ENCODE data around the gene TANC1.

TANC1 gene

GRCh38 chr2:158965107-158965506 is 3.3 kb upstream of the TANC1 start:
- H3K9me3 ChIP-seq (ENCODE audit: insufficient read depth, low read depth, low read length): no peaks in the 10 kb centered on the region

GRCh38 chr2:158965641-158966040 is 2.8 kb upstream of the TANC1 start:
- H3K4me3 ChIP-seq (ENCODE audit: low read length): no peak overlapping the region
- H3K9ac ChIP-seq (ENCODE audit: low read depth, low read length): no peak overlapping the region
- peaks cover 10% of the 10 kb centered on the region; the same call in 1 of the 2 replicates for H3K4me1 ChIP-seq (ENCODE audit: insufficient read depth, low read length)
- no peaks in the 10 kb centered on the region for H3K36me3 ChIP-seq (ENCODE audit: insufficient read depth, low read depth, low read length)
- H3K27me3 ChIP-seq (ENCODE audit: insufficient read depth, low read length): peaks cover 56% of the 10 kb centered on the region
- H3K9me3 ChIP-seq (ENCODE audit: insufficient read depth, low read depth, low read length): no peaks in the 10 kb centered on the region
- no peak overlapping the region for H3K27ac ChIP-seq (ENCODE audit: low read length)

More at GRCh38 chr2:158965107-158965506, 3.3 kb upstream of the TANC1 start:
- Histone ChIP-seq H3K4me3 (ENCODE audit: low read length) (no peak overlapping the region), H3K27me3 (ENCODE audit: insufficient read depth, low read length) (peaks cover 51% of the 10 kb centered on the region), H3K4me1 (ENCODE audit: insufficient read depth, low read length) (peaks cover 6% of the 10 kb centered on the region; the same call in 1 of the 2 replicates), H3K36me3 (ENCODE audit: insufficient read depth, low read depth, low read length) (no peaks in the 10 kb centered on the region), H3K9ac (ENCODE audit: low read depth, low read length) (no peak overlapping the region), H3K27ac (ENCODE audit: low read length) (no peak overlapping the region)

DNA sequence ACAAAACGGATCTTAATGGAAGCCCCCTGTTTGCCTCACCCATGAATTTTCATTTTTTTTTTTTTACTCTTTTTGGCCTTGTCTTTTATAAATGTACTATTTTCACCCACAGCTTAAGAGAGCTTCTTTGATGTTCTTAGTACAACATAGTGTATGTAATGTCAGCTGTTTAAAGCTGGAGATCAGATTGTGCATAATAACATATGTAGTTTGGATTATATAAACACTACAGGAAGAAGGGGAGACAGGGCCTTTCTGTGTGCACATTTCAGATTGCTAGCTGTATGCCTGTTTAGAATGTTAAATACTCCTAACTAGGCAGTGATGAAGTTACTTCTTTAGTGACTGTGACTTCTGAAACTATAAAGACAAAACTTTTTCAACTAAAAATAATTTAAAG is 2.1 kb upstream of the TANC1 start:
- Histone ChIP-seq H3K36me3 (ENCODE audit: insufficient read depth, low read depth, low read length) (no peaks in the 10 kb centered on the region), H3K9ac (ENCODE audit: low read depth, low read length) (no peak overlapping the region), H3K4me1 (ENCODE audit: insufficient read depth, low read length) (peaks cover 11% of the 10 kb centered on the region; the same call in 1 of the 2 replicates), H3K4me3 (ENCODE audit: low read length) (no peak overlapping the region), H3K27ac (ENCODE audit: low read length) (no peak overlapping the region), H3K9me3 (ENCODE audit: insufficient read depth, low read depth, low read length) (no peaks in the 10 kb centered on the region), H3K27me3 (ENCODE audit: insufficient read depth, low read length) (peaks cover 63% of the 10 kb centered on the region)

DNA sequence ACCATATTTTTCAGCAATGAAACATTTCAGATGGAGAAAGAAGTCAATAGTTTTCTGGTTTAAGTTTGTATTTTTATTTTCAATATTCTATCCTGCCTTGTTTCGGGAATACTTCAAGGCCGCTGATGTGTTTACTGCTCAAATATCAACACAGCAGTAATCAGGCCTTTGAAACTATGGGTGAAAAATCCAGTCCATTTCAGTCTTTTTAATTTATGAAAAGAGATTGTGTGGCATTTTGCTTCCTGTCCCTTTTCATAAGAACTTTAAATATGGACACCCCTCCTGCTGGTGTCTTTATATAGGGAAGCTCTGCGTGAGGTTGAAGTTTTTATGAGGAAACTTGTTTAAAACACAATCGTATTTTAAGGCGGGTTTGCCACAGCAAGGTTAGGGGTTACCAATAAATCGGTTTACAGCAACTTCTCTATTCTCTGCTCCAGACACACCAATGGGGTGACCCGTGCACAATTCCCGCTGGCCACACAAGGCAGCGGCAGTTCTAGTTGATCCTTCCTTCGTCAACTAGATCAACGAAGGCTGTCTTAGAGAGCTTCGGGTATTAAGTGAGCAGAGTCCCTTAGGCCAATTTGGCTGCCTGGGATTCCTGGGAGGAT is 1.2 kb upstream of the TANC1 start:
- Histone ChIP-seq H3K9me3 (ENCODE audit: insufficient read depth, low read depth, low read length) (no peaks in the 10 kb centered on the region), H3K4me3 (ENCODE audit: low read length) (peak overlapping the region; percentile 88)

DNA sequence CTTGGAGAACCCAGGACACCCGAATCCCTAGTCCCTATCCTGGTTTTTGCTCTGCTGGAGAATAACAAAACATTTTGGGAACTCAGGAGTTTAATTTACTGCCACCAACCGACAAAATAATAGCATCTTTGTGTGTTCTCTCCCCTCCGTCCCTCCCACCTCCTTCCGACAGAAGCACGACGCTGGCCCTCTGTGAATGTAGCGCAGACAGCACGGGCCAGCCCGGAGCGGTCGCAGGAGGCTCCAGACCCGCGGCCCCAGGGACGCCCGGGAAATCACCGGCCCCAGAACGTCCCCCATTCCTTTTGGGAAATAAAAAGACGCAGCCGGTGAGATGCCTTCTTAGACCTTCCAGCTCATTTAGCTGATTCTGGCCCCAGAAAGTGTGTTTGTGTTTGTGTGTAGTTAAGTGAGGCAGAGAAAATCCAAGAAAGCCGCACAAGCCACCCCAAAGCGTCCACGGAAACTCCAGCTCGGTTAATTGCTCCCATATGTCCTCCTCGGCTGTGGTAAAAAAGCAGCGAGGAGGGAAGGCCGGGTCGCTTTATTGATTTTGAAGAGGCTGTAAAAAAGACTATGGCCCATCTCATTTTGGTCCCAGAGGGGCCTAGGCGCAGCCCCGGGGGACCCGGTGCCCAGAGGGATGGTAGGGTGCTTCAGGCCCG is 577 bp upstream of the TANC1 start:
- Histone ChIP-seq H3K9ac (ENCODE audit: low read depth, low read length) (peak overlapping the region; percentile 63; the same call in 1 of the 2 replicates), H3K4me1 (ENCODE audit: insufficient read depth, low read length) (peaks cover 11% of the 10 kb centered on the region; the same call in 1 of the 2 replicates), H3K27ac (ENCODE audit: low read length) (no peak overlapping the region), H3K36me3 (ENCODE audit: insufficient read depth, low read depth, low read length) (no peaks in the 10 kb centered on the region), H3K27me3 (ENCODE audit: insufficient read depth, low read length) (peaks cover 78% of the 10 kb centered on the region), H3K4me3 (ENCODE audit: low read length) (peak overlapping the region; percentile 88), H3K9me3 (ENCODE audit: insufficient read depth, low read depth, low read length) (no peaks in the 10 kb centered on the region)

More for the DNA sequence above, 1.2 kb upstream of the TANC1 start:
- H3K9ac ChIP-seq (ENCODE audit: low read depth, low read length): peak overlapping the region; percentile 63; the same call in 1 of the 2 replicates
- H3K27me3 ChIP-seq (ENCODE audit: insufficient read depth, low read length): peaks cover 72% of the 10 kb centered on the region
- no peak overlapping the region for H3K27ac ChIP-seq (ENCODE audit: low read length)
- no peaks in the 10 kb centered on the region for H3K36me3 ChIP-seq (ENCODE audit: insufficient read depth, low read depth, low read length)
- H3K4me1 ChIP-seq (ENCODE audit: insufficient read depth, low read length): peaks cover 11% of the 10 kb centered on the region; the same call in 1 of the 2 replicates

DNA sequence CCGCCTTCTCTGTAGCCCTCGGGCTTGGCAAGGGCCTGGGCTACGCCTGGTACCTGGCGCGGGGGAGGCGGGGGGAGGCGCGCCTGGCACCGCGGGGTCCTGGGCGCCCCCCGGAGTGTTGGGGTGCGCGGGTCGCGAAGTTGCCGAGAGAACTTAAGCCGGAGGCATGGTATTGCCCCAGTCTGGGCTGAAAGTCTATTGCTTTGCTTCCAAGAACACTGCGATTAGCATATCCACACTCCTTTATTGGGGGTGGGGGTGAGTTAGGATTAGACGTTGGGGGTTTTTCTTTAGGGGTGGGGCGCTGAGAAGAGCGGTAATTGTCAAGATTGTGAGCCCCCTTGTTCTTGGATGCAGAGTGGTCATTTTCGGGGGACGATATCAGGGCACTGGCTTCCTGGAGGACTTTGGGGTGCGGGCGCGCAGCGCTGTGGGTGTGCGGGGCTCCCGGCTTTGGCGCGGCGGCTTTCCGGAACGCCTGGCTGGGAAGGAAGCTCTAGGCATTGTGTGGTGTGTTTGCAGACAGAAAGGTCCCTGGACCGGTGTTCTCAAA is 798 bp downstream of the TANC1 start:
- Histone ChIP-seq H3K9me3 (ENCODE audit: insufficient read depth, low read depth, low read length) (no peaks in the 10 kb centered on the region), H3K4me1 (ENCODE audit: insufficient read depth, low read length) (peaks cover 9% of the 10 kb centered on the region; the same call in 1 of the 2 replicates), H3K36me3 (ENCODE audit: insufficient read depth, low read depth, low read length) (no peaks in the 10 kb centered on the region), H3K9ac (ENCODE audit: low read depth, low read length) (peak overlapping the region; percentile 60), H3K4me3 (ENCODE audit: low read length) (peak overlapping the region; percentile 88), H3K27ac (ENCODE audit: low read length) (no peak overlapping the region), H3K27me3 (ENCODE audit: insufficient read depth, low read length) (peaks cover 76% of the 10 kb centered on the region)

DNA sequence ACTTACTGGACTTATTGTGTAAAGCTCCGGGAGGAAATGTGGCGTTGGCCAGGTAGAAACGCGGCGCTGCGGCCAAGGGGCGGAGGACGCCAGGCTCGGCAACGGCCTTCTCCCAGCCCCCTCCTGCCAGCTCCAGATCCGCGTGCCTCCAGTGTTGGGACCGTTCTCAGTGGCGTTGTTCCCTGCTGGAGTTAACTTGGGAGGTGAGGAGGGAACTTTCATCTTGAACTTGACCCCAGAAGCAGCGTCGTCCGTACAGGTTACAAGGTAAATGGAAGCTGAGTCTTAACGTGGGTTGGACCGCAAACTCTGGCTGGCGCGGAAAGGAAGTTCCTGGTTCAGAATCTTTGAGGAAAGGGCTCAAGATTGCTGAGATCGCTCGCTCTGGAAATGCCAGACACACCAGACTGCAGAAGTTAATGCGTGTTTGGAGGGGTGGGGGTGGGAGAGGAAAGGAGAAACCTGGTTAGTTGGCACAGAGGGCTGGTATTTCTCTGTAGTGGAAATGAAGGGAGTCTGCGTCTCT is 1.3 kb downstream of the TANC1 start:
- Histone ChIP-seq H3K4me1 (ENCODE audit: insufficient read depth, low read length) (peaks cover 9% of the 10 kb centered on the region; the same call in 1 of the 2 replicates), H3K27me3 (ENCODE audit: insufficient read depth, low read length) (peaks cover 71% of the 10 kb centered on the region), H3K27ac (ENCODE audit: low read length) (no peak overlapping the region), H3K9ac (ENCODE audit: low read depth, low read length) (peak overlapping the region; percentile 60), H3K9me3 (ENCODE audit: insufficient read depth, low read depth, low read length) (no peaks in the 10 kb centered on the region), H3K4me3 (ENCODE audit: low read length) (peak overlapping the region; percentile 88), H3K36me3 (ENCODE audit: insufficient read depth, low read depth, low read length) (no peaks in the 10 kb centered on the region)

DNA sequence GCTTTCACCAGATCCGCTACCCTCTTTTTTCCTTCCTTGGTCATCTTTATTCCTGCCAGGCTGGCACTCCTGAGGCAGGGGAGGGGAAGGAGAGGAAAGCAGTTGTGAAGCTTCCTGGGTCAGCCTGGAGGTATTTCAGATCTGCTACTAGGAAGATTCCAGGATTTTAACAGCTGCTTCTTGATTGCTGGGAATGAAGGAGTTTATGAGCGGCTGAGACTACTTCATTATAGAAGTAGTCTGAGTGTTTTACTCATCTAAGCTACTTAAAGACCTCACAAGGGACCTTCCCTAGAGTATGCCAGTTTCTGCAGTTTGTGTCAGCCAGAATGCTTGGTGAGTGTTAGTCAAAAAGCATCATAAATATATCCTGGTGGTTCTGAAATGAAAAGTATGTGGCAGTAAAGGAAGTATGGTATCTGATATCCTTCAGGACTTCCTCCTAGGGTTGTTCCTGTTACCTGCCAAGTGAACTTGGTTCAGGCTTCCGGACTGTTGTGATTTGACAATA is 1.9 kb downstream of the TANC1 start:
- Histone ChIP-seq H3K4me3 (ENCODE audit: low read length) (peak overlapping the region; percentile 88), H3K27me3 (ENCODE audit: insufficient read depth, low read length) (peaks cover 67% of the 10 kb centered on the region), H3K9ac (ENCODE audit: low read depth, low read length) (peak overlapping the region; percentile 60; the same call in 1 of the 2 replicates), H3K27ac (ENCODE audit: low read length) (no peak overlapping the region), H3K4me1 (ENCODE audit: insufficient read depth, low read length) (peaks cover 9% of the 10 kb centered on the region; the same call in 1 of the 2 replicates), H3K36me3 (ENCODE audit: insufficient read depth, low read depth, low read length) (no peaks in the 10 kb centered on the region), H3K9me3 (ENCODE audit: insufficient read depth, low read depth, low read length) (no peaks in the 10 kb centered on the region)

GRCh38 chr2:158973116-158973956 is 4.9 kb downstream of the TANC1 start:
- peaks cover 38% of the 10 kb centered on the region for H3K27me3 ChIP-seq (ENCODE audit: insufficient read depth, low read length)
- no peak overlapping the region for H3K27ac ChIP-seq (ENCODE audit: low read length)
- no peaks in the 10 kb centered on the region for H3K36me3 ChIP-seq (ENCODE audit: insufficient read depth, low read depth, low read length)
- no peak overlapping the region for H3K4me3 ChIP-seq (ENCODE audit: low read length)
- peaks cover 5% of the 10 kb centered on the region; the same call in 1 of the 2 replicates for H3K4me1 ChIP-seq (ENCODE audit: insufficient read depth, low read length)
- H3K9me3 ChIP-seq (ENCODE audit: insufficient read depth, low read depth, low read length): no peaks in the 10 kb centered on the region
- H3K9ac ChIP-seq (ENCODE audit: low read depth, low read length): no peak overlapping the region

DNA sequence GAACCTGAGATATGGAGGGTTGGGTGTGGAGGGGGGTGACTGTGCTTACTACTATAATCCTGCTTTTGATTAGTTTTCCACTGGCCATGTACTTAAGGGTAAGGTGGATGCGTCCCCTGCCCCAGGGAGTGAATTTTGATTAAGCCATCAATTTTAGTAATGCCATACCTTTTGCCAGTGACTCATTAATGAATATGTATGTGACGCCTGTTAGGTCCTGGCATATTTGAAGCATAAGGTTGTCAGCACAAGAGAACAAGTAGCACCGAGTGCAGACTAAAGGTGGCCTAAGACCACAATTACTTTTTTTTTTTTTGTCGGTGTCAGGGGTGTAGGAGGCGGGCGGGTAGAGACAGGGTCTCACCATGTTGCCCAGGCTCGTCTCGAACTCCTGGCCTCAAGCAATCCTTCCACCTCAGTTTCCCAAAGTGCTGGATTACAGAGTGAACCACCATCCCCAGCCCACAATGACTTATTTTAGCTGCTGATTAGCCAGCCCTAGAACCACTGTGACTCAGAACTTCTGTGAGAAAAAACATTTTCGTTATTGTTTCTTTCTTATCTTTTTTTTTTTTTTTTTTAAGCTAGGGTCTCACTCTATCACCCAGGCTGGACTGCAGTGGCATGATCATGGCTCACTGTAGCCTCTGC is 7.0 kb downstream of the TANC1 start:
- H3K27ac ChIP-seq (ENCODE audit: low read length): no peak overlapping the region
- no peak overlapping the region for H3K4me3 ChIP-seq (ENCODE audit: low read length)
- H3K36me3 ChIP-seq (ENCODE audit: insufficient read depth, low read depth, low read length): no peaks in the 10 kb centered on the region
- no peaks in the 10 kb centered on the region for H3K9me3 ChIP-seq (ENCODE audit: insufficient read depth, low read depth, low read length)
- H3K27me3 ChIP-seq (ENCODE audit: insufficient read depth, low read length): peaks cover 24% of the 10 kb centered on the region
- no peak overlapping the region for H3K9ac ChIP-seq (ENCODE audit: low read depth, low read length)
- H3K4me1 ChIP-seq (ENCODE audit: insufficient read depth, low read length): peaks cover 4% of the 10 kb centered on the region; the same call in 1 of the 2 replicates

All from iPS-20b (cell line).